ENCODE results near the gene CCT2.

GRCh38 chr12:69550569-69551350 lies 34.5 kb upstream of the CCT2 start:
- TF ChIP-seq CTCF (IDR thresholded peaks at IDR 0.05) (no peak), SP1 (CRISPR knock-in tag; conservative IDR thresholded peaks at IDR 0.05) (no peak), USF2 (CRISPR knock-in tag; IDR thresholded peaks at IDR 0.05) (no peak), ZNF219 (CRISPR knock-in tag; IDR thresholded peaks at IDR 0.05; ENCODE audit: borderline replicate concordance) (no peak), ELF4 (CRISPR knock-in tag; IDR thresholded peaks at IDR 0.05; ENCODE audit: low read depth) (no peak), E2F1 (CRISPR knock-in tag; IDR thresholded peaks at IDR 0.05) (no peak), ZMAT4 (CRISPR knock-in tag; IDR thresholded peaks at IDR 0.05) (no peak), SMAD4 (CRISPR knock-in tag; IDR thresholded peaks at IDR 0.05) (no peak)
